ENCODE results near the gene CALML6. TPM values are rescaled to one million over a fixed set of nuclear protein-coding genes. Genes with fewer than 3 reads are reported as not detected.

The CALML6 gene
- total RNA-seq, 1 experiment from 2014 or later: 0.28 TPM

DNA sequence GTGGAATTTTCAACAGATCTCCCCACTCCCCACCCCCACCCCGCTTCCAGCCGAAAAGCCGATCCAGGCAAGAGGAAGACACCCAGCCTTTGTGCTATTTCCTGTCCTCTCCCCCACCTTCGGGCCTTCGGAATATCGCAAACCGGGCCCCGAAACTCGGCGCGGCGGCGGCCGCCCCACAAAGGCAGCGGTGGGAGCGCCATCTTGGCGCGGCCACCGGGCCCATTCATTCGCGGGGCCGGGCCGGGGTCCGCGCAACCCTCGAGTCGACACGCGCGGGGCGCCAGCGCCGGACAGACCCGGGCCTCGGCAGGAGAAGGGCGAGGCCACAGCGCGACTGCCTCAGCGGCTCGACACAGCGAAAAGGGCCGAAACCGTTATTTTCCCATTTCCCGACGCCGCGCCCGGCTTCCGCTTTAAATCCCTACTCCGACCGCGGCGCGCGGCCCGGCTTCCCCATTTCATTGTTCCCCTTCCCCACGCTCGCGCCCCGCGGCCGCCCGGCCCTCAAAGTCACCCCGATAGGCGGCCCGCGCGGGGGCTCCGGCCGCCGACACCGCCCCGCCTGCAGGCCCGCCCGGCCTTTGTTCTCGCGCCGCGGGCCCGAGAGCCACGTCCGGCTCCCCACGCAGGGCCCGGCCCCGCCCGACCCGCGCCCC, 25.1 kb upstream of the CALML6 start:
- H3K4me1 ChIP-seq (ENCODE audit: insufficient read depth, low read length, poor library complexity, severe bottlenecking): peaks cover 35% of the 10 kb centered on the region
- no peaks in the 10 kb centered on the region for H3K27me3 ChIP-seq (replicated peaks; ENCODE audit: insufficient read depth, low read depth, low read length, poor library complexity)
- H3K9me3 ChIP-seq (ENCODE audit: low read depth, low read length, poor library complexity, severe bottlenecking): no peaks in the 10 kb centered on the region
- intact Hi-C loops (cut with micrococcal nuclease; ENCODE audit: unreplicated experiment): no loop called here
- peak; percentile 61 for DNase-seq (ENCODE audit: low spot score)
- ChIA-PET POLR2A (ENCODE audit: low non-redundant PET) (no interaction called here), CTCF (no interaction called here)
- no peak for TF ChIP-seq EZH2 (IDR thresholded peaks at IDR 0.05; ENCODE audit: borderline replicate concordance, low read depth, low read length, poor library complexity, severe bottlenecking)
- TF ChIP-seq, protein P1, sequence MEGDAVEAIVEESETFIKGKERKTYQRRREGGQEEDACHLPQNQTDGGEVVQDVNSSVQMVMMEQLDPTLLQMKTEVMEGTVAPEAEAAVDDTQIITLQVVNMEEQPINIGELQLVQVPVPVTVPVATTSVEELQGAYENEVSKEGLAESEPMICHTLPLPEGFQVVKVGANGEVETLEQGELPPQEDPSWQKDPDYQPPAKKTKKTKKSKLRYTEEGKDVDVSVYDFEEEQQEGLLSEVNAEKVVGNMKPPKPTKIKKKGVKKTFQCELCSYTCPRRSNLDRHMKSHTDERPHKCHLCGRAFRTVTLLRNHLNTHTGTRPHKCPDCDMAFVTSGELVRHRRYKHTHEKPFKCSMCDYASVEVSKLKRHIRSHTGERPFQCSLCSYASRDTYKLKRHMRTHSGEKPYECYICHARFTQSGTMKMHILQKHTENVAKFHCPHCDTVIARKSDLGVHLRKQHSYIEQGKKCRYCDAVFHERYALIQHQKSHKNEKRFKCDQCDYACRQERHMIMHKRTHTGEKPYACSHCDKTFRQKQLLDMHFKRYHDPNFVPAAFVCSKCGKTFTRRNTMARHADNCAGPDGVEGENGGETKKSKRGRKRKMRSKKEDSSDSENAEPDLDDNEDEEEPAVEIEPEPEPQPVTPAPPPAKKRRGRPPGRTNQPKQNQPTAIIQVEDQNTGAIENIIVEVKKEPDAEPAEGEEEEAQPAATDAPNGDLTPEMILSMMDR (conservative IDR thresholded peaks at IDR 0.05; ENCODE audit: low read depth, low read length): no peak
- peak overlapping the region; percentile 97 for H3K27ac ChIP-seq (ENCODE audit: low read depth, low read length, poor library complexity, severe bottlenecking)
- H3K4me3 ChIP-seq (ENCODE audit: low read depth, low read length, poor library complexity, severe bottlenecking): peak overlapping the region; percentile 88
- no TSS peak for BruUV-seq (replicated peaks)
- H3K36me3 ChIP-seq (ENCODE audit: insufficient read depth, low read length, poor library complexity, severe bottlenecking): peaks cover under 1% of the 10 kb centered on the region

DNA sequence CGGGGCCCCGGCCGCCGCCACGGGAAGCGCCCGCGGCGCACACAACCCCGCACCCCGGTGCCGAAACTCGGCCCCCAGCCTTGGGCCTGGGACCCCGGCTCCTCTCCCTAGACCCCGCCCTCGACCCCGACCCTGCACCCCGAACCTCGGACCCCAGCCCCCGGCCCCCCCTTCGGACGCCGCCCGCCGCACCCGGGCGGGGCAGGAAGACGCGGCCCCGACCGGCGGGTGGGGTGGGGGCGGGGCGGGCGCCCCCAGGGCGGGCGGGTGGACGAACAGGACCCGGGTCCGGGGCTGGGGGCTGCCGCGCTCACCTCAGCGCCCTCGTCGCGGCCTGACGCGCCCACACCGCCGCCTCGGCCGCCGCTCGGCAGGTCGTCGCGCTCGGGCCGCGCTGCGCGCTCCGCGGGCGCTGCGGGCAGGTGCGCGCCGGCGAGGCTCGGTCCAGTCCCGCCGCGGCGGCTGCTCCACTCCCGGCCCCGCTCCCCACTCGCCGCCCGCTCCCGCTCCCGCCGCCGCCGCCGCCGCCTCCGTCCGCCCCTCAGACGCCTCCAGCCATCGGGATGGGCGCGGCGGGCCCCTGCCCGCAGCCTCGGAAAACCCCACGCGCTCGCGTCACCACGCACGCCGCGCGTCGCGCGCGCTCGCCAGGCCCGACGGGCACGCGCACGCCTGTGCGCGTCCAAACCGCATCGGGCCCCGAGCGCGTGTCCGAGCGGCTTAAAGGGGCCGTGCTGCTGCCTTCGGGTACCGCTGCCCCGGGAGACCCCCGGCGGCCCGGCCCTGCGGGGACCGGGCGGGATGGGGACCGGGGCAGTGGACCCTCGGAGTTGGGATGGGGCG, 24.3 kb upstream of the CALML6 start, which contains the start of gene GNB1:
TSS of gene GNB1 (minus strand) at position 582 of the 843 bp plus-strand sequence. CDS start 65,634 bp downstream, outside the sequence.
- ChIA-PET CTCF (no interaction called here), POLR2A (ENCODE audit: low non-redundant PET) (no interaction called here)
- H3K9me3 ChIP-seq (ENCODE audit: low read depth, low read length, poor library complexity, severe bottlenecking): no peaks in the 10 kb centered on the region
- DNase-seq (ENCODE audit: low spot score): peak; percentile 95
- peaks cover 38% of the 10 kb centered on the region for H3K4me1 ChIP-seq (ENCODE audit: insufficient read depth, low read length, poor library complexity, severe bottlenecking)
- H3K4me3 ChIP-seq (ENCODE audit: low read depth, low read length, poor library complexity, severe bottlenecking): peak within 1 kb of the TSS; percentile 88
- no TSS peak for BruUV-seq (replicated peaks)
- intact Hi-C loops (cut with micrococcal nuclease; ENCODE audit: unreplicated experiment): no loop called here
- no peaks in the 10 kb centered on the region for H3K36me3 ChIP-seq (ENCODE audit: insufficient read depth, low read length, poor library complexity, severe bottlenecking)
- TF ChIP-seq, protein P1 (conservative IDR thresholded peaks at IDR 0.05; ENCODE audit: low read depth, low read length): no peak
- no peak for TF ChIP-seq EZH2 (IDR thresholded peaks at IDR 0.05; ENCODE audit: borderline replicate concordance, low read depth, low read length, poor library complexity, severe bottlenecking)
- peak within 1 kb of the TSS; percentile 97 for H3K27ac ChIP-seq (ENCODE audit: low read depth, low read length, poor library complexity, severe bottlenecking)
- no peaks in the 10 kb centered on the region for H3K27me3 ChIP-seq (replicated peaks; ENCODE audit: insufficient read depth, low read depth, low read length, poor library complexity)

DNA sequence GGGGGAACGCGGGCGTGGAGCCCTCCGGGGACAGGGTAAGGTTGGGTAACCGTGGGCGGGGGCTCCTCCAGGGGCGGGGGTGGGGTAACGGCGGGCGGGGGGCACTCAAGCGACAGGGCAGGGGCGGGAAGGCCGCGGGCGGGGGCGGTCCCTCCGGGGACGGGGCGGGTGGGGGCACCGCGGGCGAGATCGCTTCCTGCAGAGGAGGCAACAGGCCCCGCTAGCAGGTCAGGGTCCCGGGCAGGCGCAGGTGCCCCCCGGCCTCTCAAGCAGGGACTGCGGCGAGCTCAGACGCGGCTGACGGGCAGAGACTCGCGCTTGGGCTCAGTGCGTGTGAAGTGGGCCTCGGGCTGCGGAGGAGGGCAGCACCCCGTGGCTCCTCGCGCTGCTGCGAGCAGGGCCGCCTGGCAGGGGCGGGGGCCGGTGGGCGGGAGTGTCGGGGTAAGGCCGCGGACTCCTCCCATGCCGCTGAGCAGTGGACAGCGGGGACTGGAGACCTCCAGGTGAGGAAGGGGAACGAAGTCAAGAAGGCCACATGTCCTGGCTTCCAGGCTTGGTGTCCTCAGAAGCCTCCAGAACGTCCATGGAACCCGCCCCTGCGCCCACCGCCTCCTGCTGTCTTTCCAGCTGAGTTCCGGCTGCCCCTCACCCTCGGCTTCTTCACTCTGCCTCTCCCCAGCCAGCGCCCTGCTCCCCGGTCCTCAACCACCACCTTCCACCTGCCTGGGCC, 23.5 kb upstream of the CALML6 start:
- H3K27ac ChIP-seq (ENCODE audit: low read depth, low read length, poor library complexity, severe bottlenecking): peak overlapping the region; percentile 91
- POLR2A ChIA-PET (ENCODE audit: low non-redundant PET): no interaction called here
- no peaks in the 10 kb centered on the region for H3K9me3 ChIP-seq (ENCODE audit: low read depth, low read length, poor library complexity, severe bottlenecking)
- H3K27me3 ChIP-seq (replicated peaks; ENCODE audit: insufficient read depth, low read depth, low read length, poor library complexity): no peaks in the 10 kb centered on the region
- DNase-seq (ENCODE audit: low spot score): no peak
- H3K4me1 ChIP-seq (ENCODE audit: insufficient read depth, low read length, poor library complexity, severe bottlenecking): peaks cover 38% of the 10 kb centered on the region
- TF ChIP-seq, protein P1 (conservative IDR thresholded peaks at IDR 0.05; ENCODE audit: low read depth, low read length): no peak
- no peak for TF ChIP-seq EZH2 (IDR thresholded peaks at IDR 0.05; ENCODE audit: borderline replicate concordance, low read depth, low read length, poor library complexity, severe bottlenecking)
- peak overlapping the region; percentile 88 for H3K4me3 ChIP-seq (ENCODE audit: low read depth, low read length, poor library complexity, severe bottlenecking)
- intact Hi-C loops (cut with micrococcal nuclease; ENCODE audit: unreplicated experiment): no loop called here
- CTCF ChIA-PET: no interaction called here
- TSS peak; percentile 54 for BruUV-seq (replicated peaks)
- H3K36me3 ChIP-seq (ENCODE audit: insufficient read depth, low read length, poor library complexity, severe bottlenecking): no peaks in the 10 kb centered on the region
